Liver (tissue), 9 donors: ENCODE results near the gene TACC3. TPM values are rescaled to one million over a fixed set of nuclear protein-coding genes. Genes with fewer than 3 reads are reported as not detected.

Experiments
- DNase-seq: peaks from one replicate; pipeline ENCODE4 v3.0.0-alpha.2; 2017; ENCODE audit warnings: low spot score
- H3K27ac ChIP-seq, 2 donors: one replicate each; pipeline ENCODE4 v1.7.0; 2013; ENCODE audit warnings: inconsistent platforms in 2 of 2, low read length in 2 of 2, control low read depth in 1 of 2, low read depth in 1 of 2, mild to moderate bottlenecking in 1 of 2
- H3K27me3 ChIP-seq, 4 donors: one replicate each; pipeline versions ENCODE4 v1.6.1 to v1.7.0; 2013; ENCODE audit warnings: low read length in 3 of 4, inconsistent platforms in 1 of 4, mild to moderate bottlenecking in 1 of 4, moderate library complexity in 1 of 4; ENCODE audit not compliant: control insufficient read depth in 4 of 4, insufficient read depth in 4 of 4
- H3K36me3 ChIP-seq, 4 donors: one replicate each; pipeline versions ENCODE4 v1.6.1 to v1.7.0; 2013; ENCODE audit warnings: low read length in 3 of 4, mild to moderate bottlenecking in 3 of 4, low read depth in 1 of 4, moderate library complexity in 1 of 4; ENCODE audit not compliant: control insufficient read depth in 4 of 4, insufficient read depth in 3 of 4
- H3K4me1 ChIP-seq, 4 donors: one replicate each; pipeline versions ENCODE4 v1.6.1 to v1.7.0; 2013; ENCODE audit warnings: low read length in 3 of 4, mild to moderate bottlenecking in 3 of 4, moderate library complexity in 1 of 4; ENCODE audit not compliant: control insufficient read depth in 4 of 4, insufficient read depth in 4 of 4
- H3K4me3 ChIP-seq, 3 donors: one replicate each; pipeline versions ENCODE4 v1.6.1 to v1.7.0; 2013; ENCODE audit warnings: low read length in 3 of 3, control low read depth in 1 of 3, low read depth in 1 of 3, mild to moderate bottlenecking in 1 of 3
- H3K9ac ChIP-seq, 2 donors: one replicate each; pipeline ENCODE4 v1.7.0; 2013; ENCODE audit warnings: low read length in 2 of 2, mild to moderate bottlenecking in 2 of 2, moderate library complexity in 2 of 2, control low read depth in 1 of 2, low read depth in 1 of 2
- H3K9me3 ChIP-seq, 4 donors: one replicate each; pipeline versions ENCODE4 v1.6.1 to v1.7.0; 2013; ENCODE audit warnings: low read length in 3 of 4; ENCODE audit not compliant: control insufficient read depth in 4 of 4
- ATF3 ChIP-seq: IDR thresholded peaks from 2 replicates; pipeline ENCODE4 v1.6.1; 2016; ENCODE audit warnings: antibody characterized with exemption
- CTCF ChIP-seq: fragments of 150-350 bp; IDR thresholded peaks from 2 replicates; pipeline ENCODE4 v1.5.1; 2017; ENCODE audit warnings: improper control_type of control experiment, low read depth, low read length; ENCODE audit not compliant: missing input control
- EGR1 ChIP-seq, 2 donors: IDR thresholded peaks; 2 replicates each; pipeline ENCODE4 v1.6.1; 2016 to 2018; ENCODE audit warnings: antibody characterized with exemption in 2 of 2, low read depth in 2 of 2
- FOXA1 ChIP-seq: IDR thresholded peaks from 2 replicates; pipeline ENCODE4 v1.6.1; 2016; ENCODE audit warnings: antibody characterized with exemption
- FOXA2 ChIP-seq: IDR thresholded peaks from 2 replicates; pipeline ENCODE4 v1.6.1; 2016; ENCODE audit warnings: antibody characterized with exemption
- GABPA ChIP-seq, 2 donors: IDR thresholded peaks in 1 of 2; conservative IDR thresholded peaks in 1 of 2; 2 replicates each; pipeline ENCODE4 v1.6.1; 2016; ENCODE audit warnings: antibody characterized with exemption in 2 of 2, mild to moderate bottlenecking in 1 of 2, moderate library complexity in 1 of 2
- HNF4A ChIP-seq, 2 donors: conservative IDR thresholded peaks; 2 replicates each; pipeline ENCODE4 v1.6.1; 2016; ENCODE audit warnings: antibody characterized with exemption in 2 of 2, mild to moderate bottlenecking in 2 of 2
- HNF4G ChIP-seq: IDR thresholded peaks from 2 replicates; pipeline ENCODE4 v1.6.1; 2016; ENCODE audit warnings: antibody characterized with exemption
- JUND ChIP-seq, 2 donors: IDR thresholded peaks; 2 replicates each; pipeline ENCODE4 v1.6.1; 2016; ENCODE audit warnings: antibody characterized with exemption in 2 of 2
- MAX ChIP-seq: IDR thresholded peaks from 2 replicates; pipeline ENCODE4 v1.6.1; 2016; ENCODE audit warnings: antibody characterized with exemption
- NR2F2 ChIP-seq: IDR thresholded peaks from 2 replicates; pipeline ENCODE4 v1.6.1; 2016; ENCODE audit warnings: antibody characterized with exemption
- RAD21 ChIP-seq, 2 donors: IDR thresholded peaks; 2 replicates each; pipeline ENCODE4 v1.6.1; 2016; ENCODE audit warnings: antibody characterized with exemption in 2 of 2, mild to moderate bottlenecking in 2 of 2
- REST ChIP-seq: IDR thresholded peaks from 2 replicates; pipeline ENCODE4 v1.6.1; 2016; ENCODE audit warnings: antibody characterized with exemption, mild to moderate bottlenecking
- RXRA ChIP-seq, 2 donors: IDR thresholded peaks; 2 replicates each; pipeline ENCODE4 v1.6.1; 2017 to 2018; ENCODE audit warnings: antibody characterized with exemption in 2 of 2, mild to moderate bottlenecking in 1 of 2
- SP1 ChIP-seq: IDR thresholded peaks from 2 replicates; pipeline ENCODE4 v1.6.1; 2018; ENCODE audit warnings: antibody characterized with exemption, mild to moderate bottlenecking
- TAF1 ChIP-seq: conservative IDR thresholded peaks from 2 replicates; pipeline ENCODE4 v1.6.1; 2016; ENCODE audit warnings: antibody characterized with exemption, mild to moderate bottlenecking
- YY1 ChIP-seq: IDR thresholded peaks from 2 replicates; pipeline ENCODE4 v1.6.1; 2016; ENCODE audit warnings: antibody characterized with exemption, mild to moderate bottlenecking
- WGBS: extraction: QIAGEN DNeasy Blood & Tissue Kit; methylation state at CpG from one replicate; pipeline ENCODE4 v1.1.7; 2013; 5-methylcytosine and 5-hydroxymethylcytosine counted together
- polyA plus RNA-seq, 2 donors: library from polyadenylated mRNA; stranded (reverse) in 1 of 2; unstranded in 1 of 2; fragments of 200-250 nt in 1 of 2; fragments of >200 nt in 1 of 2; fragmentation: Nextera tagmentation in 1 of 2; extraction: Ambion mirVana in 1 of 2; gene quantifications; one replicate each; pipeline versions ENCODE4 v1.2.1 to v1.2.3, GENCODE V29; 2013 to 2015
- total RNA-seq, 2 donors: library from RNA; depleted of rRNA; stranded (reverse); fragments of >200 nt; gene quantifications; one replicate each; pipeline ENCODE4 v1.2.3, GENCODE V29; 2014
- donor health status: healthy.
- donor health status: healthy.
- donor health status: healthy.
- donor health status: healthy.
- donor health status: healthy.

Gene TACC3
- total RNA-seq, result 10 to 100 TPM in 1 of 2 donors, 1 to 10 TPM in 1; 4.9 to 38.9 TPM
- polyA plus RNA-seq, result 1 to 10 TPM; 1.4 to 6.1 TPM

- Histone ChIP-seq H3K4me1 (peaks cover 18 to 56% (median 36%) of the 10 kb centered on the region in 4 donors), H3K4me3 (peak within 1 kb of the TSS; percentile 59 to 92 (median 87)), H3K36me3 (peaks cover 0 to 2% (median 0%) of the 10 kb centered on the region in 4 donors), H3K27me3 (no peaks in the 10 kb centered on the region), H3K27ac (peak within 1 kb of the TSS; percentile 91 to 93), H3K9ac (peak within 1 kb of the TSS; percentile 21 to 57), H3K9me3 (no peaks in the 10 kb centered on the region)
- TF ChIP-seq YY1 (peak; percentile 69), SP1 (peak; percentile 70), FOXA2 (no peak), HNF4A (conservative IDR thresholded peaks at IDR 0.05) (peak in 1 of 2 donors; percentile 17), HNF4G (no peak), GABPA (IDR thresholded peaks at IDR 0.05 in 1 of 2, conservative IDR thresholded peaks at IDR 0.05 in 1 of 2) (peak; percentile 59 to 86), CTCF (peak; percentile 7), TAF1 (no peak), REST (peak; percentile 78), RXRA (IDR thresholded peaks at IDR 0.05) (peak; percentile 43 to 56), FOXA1 (no peak), RAD21 (IDR thresholded peaks at IDR 0.05) (no peak)
- DNase-seq, result peak; percentile 97
- WGBS, result under 1% methylated on average over 79 of the region's 83 CpGs
Observed at GRCh38 chr4:1721003-1721665, at the start of gene TACC3, which contains the start of gene TMEM129. Gene TACC3 (plus strand): TSS chr4:1721521. CDS start chr4:1723422, 1,901 bp downstream. Gene TMEM129 (minus strand): TSS chr4:1721323. CDS start chr4:1720837, 486 bp downstream.

GRCh38 chr4:1673671-1674070, 47.6 kb upstream of the TACC3 start:
- no peak for DNase-seq
- 92% methylated on average over 20 of the region's 20 CpGs for WGBS

More at GRCh38 chr4:1673671-1674070, 47.6 kb upstream of the TACC3 start:
- Histone ChIP-seq H3K36me3 (no peaks in the 10 kb centered on the region), H3K9me3 (no peaks in the 10 kb centered on the region), H3K27me3 (no peaks in the 10 kb centered on the region), H3K4me1 (no peaks in the 10 kb centered on the region), H3K4me3 (no peak overlapping the region), H3K27ac (no peak overlapping the region), H3K9ac (no peak overlapping the region)
- TF ChIP-seq YY1 (no peak), JUND (IDR thresholded peaks at IDR 0.05) (no peak), HNF4G (no peak), MAX (no peak), RXRA (IDR thresholded peaks at IDR 0.05) (no peak), REST (no peak), EGR1 (IDR thresholded peaks at IDR 0.05; ENCODE audit: low read depth in 2 of 2) (no peak), NR2F2 (no peak), FOXA2 (no peak), FOXA1 (no peak), CTCF (no peak), TAF1 (no peak), SP1 (no peak), GABPA (IDR thresholded peaks at IDR 0.05 in 1 of 2, conservative IDR thresholded peaks at IDR 0.05 in 1 of 2) (no peak), ATF3 (no peak)
